ENCODE results near the gene UBE2G2.

UBE2G2 gene

DNA sequence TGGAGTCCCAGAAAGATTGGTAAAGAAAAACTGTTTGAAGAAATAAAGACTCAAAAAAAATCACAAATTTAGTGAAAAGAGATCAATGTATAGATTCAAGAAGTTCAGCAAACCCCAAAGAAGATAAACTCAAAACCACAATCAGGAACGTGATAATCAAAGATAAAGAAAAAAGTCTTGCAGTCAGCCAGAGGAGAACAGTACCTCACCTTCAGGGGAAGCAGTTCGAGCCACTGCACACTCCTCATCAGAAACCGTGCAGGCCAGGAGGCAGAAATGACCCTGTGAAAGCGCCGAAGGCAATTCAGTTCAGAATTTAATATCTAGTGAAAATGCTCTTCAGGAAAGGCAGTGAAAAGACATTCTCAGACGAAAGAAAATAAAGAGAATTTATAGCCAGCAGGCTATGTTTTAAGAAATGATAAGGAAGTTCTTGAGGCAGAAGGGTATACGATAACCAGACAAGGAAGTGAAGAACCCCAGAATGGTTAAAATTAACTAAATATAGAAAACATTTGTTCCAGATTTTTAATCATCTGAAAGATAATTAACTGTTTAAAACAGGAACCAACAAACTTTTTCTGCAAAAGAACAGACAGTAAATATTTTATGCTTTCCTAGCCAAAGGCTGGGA lies 29.7 kb upstream of the UBE2G2 start:
- ATAC-seq, result no peak
- TF ChIP-seq CREB5 (CRISPR knock-in tag; IDR thresholded peaks at IDR 0.05; ENCODE audit: low read depth) (no peak), ARNTL (CRISPR knock-in tag; IDR thresholded peaks at IDR 0.05; ENCODE audit: borderline replicate concordance, low read depth) (no peak), TOX (CRISPR knock-in tag; IDR thresholded peaks at IDR 0.05; ENCODE audit: borderline replicate concordance) (no peak), RARB (CRISPR knock-in tag; IDR thresholded peaks at IDR 0.05) (no peak), GLIS3 (CRISPR knock-in tag; IDR thresholded peaks at IDR 0.05) (no peak), CSDC2 (CRISPR knock-in tag; IDR thresholded peaks at IDR 0.05) (no peak), ZC3H10 (CRISPR knock-in tag; IDR thresholded peaks at IDR 0.05) (no peak), ZNF565 (CRISPR knock-in tag; conservative IDR thresholded peaks at IDR 0.05; ENCODE audit: low read depth) (no peak)
- TF ChIP-seq, protein P1, sequence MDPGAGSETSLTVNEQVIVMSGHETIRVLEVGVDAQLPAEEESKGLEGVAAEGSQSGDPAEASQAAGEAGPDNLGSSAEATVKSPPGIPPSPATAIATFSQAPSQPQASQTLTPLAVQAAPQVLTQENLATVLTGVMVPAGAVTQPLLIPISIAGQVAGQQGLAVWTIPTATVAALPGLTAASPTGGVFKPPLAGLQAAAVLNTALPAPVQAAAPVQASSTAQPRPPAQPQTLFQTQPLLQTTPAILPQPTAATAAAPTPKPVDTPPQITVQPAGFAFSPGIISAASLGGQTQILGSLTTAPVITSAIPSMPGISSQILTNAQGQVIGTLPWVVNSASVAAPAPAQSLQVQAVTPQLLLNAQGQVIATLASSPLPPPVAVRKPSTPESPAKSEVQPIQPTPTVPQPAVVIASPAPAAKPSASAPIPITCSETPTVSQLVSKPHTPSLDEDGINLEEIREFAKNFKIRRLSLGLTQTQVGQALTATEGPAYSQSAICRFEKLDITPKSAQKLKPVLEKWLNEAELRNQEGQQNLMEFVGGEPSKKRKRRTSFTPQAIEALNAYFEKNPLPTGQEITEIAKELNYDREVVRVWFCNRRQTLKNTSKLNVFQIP (CRISPR knock-in tag; IDR thresholded peaks at IDR 0.05; ENCODE audit: borderline replicate concordance, low read depth), result no peak
- TF ChIP-seq, protein P2, sequence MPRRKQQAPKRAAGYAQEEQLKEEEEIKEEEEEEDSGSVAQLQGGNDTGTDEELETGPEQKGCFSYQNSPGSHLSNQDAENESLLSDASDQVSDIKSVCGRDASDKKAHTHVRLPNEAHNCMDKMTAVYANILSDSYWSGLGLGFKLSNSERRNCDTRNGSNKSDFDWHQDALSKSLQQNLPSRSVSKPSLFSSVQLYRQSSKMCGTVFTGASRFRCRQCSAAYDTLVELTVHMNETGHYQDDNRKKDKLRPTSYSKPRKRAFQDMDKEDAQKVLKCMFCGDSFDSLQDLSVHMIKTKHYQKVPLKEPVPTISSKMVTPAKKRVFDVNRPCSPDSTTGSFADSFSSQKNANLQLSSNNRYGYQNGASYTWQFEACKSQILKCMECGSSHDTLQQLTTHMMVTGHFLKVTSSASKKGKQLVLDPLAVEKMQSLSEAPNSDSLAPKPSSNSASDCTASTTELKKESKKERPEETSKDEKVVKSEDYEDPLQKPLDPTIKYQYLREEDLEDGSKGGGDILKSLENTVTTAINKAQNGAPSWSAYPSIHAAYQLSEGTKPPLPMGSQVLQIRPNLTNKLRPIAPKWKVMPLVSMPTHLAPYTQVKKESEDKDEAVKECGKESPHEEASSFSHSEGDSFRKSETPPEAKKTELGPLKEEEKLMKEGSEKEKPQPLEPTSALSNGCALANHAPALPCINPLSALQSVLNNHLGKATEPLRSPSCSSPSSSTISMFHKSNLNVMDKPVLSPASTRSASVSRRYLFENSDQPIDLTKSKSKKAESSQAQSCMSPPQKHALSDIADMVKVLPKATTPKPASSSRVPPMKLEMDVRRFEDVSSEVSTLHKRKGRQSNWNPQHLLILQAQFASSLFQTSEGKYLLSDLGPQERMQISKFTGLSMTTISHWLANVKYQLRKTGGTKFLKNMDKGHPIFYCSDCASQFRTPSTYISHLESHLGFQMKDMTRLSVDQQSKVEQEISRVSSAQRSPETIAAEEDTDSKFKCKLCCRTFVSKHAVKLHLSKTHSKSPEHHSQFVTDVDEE (CRISPR knock-in tag; IDR thresholded peaks at IDR 0.05), result no peak

DNA sequence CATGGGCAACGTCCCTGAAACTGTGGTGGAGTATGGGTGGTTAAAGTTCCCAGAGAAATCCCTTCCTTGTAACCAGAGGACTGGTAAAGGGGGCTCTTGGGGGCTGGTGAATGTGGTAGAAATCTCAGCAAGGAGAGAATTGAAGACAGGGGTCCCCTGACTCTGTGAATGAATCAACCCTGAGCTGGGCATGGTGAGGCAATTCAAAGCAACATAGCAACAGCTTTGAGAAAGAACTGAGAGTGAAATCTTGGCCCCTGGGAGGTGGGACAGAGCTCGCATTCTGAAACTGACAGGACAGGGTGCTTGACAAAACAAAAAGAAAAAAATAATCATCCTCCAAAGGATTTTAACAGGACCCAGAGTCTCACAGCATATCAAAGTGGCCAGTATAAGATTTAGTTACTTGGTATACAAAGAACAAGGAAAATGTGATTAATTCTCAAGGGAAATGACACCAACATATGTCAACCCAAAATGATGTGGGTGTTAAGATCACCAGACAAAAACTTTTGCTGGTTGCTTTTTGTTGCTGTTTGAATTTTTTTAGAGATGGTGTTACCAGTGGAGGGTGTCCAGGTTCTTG lies 28.0 kb upstream of the UBE2G2 start:
- ATAC-seq, result no peak
- TF ChIP-seq ZFP30 (CRISPR knock-in tag; IDR thresholded peaks at IDR 0.05) (no peak), RARB (CRISPR knock-in tag; IDR thresholded peaks at IDR 0.05) (no peak), SNAI2 (CRISPR knock-in tag; IDR thresholded peaks at IDR 0.05) (no peak), ZNF565 (CRISPR knock-in tag; conservative IDR thresholded peaks at IDR 0.05; ENCODE audit: low read depth) (no peak), TCF4 (CRISPR knock-in tag; IDR thresholded peaks at IDR 0.05; ENCODE audit: borderline replicate concordance) (no peak), BACH2 (CRISPR knock-in tag; IDR thresholded peaks at IDR 0.05; ENCODE audit: borderline replicate concordance) (no peak), OSR1 (CRISPR knock-in tag; IDR thresholded peaks at IDR 0.05) (no peak), ARNTL (CRISPR knock-in tag; IDR thresholded peaks at IDR 0.05; ENCODE audit: borderline replicate concordance, low read depth) (no peak), GLIS3 (CRISPR knock-in tag; IDR thresholded peaks at IDR 0.05) (no peak), ZNF70 (CRISPR knock-in tag; IDR thresholded peaks at IDR 0.05) (no peak), CSDC2 (CRISPR knock-in tag; IDR thresholded peaks at IDR 0.05) (no peak), TOX (CRISPR knock-in tag; IDR thresholded peaks at IDR 0.05; ENCODE audit: borderline replicate concordance) (no peak), CREB5 (CRISPR knock-in tag; IDR thresholded peaks at IDR 0.05; ENCODE audit: low read depth) (no peak)
- TF ChIP-seq, protein P3, sequence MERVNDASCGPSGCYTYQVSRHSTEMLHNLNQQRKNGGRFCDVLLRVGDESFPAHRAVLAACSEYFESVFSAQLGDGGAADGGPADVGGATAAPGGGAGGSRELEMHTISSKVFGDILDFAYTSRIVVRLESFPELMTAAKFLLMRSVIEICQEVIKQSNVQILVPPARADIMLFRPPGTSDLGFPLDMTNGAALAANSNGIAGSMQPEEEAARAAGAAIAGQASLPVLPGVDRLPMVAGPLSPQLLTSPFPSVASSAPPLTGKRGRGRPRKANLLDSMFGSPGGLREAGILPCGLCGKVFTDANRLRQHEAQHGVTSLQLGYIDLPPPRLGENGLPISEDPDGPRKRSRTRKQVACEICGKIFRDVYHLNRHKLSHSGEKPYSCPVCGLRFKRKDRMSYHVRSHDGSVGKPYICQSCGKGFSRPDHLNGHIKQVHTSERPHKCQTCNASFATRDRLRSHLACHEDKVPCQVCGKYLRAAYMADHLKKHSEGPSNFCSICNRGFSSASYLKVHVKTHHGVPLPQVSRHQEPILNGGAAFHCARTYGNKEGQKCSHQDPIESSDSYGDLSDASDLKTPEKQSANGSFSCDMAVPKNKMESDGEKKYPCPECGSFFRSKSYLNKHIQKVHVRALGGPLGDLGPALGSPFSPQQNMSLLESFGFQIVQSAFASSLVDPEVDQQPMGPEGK (CRISPR knock-in tag; IDR thresholded peaks at IDR 0.05; ENCODE audit: borderline replicate concordance), result no peak
- TF ChIP-seq, protein P1 (CRISPR knock-in tag; IDR thresholded peaks at IDR 0.05; ENCODE audit: borderline replicate concordance, low read depth), result no peak
- TF ChIP-seq, protein P2 (CRISPR knock-in tag; IDR thresholded peaks at IDR 0.05), result no peak

Measured in SK-N-SH treated with all-trans-retinoic acid at 6 μM for 48 hours (cell line).